NCI-H2081 treated with DMSO at 0.1 percent for 48 hours (cell line): Measurements from ENCODE around the gene OPRPN.

Source experiments
- DNase-seq: peaks from one replicate; lab custom pipeline; 2025; lab: John Stamatoyannopoulos, UW

Gene OPRPN

DNA sequence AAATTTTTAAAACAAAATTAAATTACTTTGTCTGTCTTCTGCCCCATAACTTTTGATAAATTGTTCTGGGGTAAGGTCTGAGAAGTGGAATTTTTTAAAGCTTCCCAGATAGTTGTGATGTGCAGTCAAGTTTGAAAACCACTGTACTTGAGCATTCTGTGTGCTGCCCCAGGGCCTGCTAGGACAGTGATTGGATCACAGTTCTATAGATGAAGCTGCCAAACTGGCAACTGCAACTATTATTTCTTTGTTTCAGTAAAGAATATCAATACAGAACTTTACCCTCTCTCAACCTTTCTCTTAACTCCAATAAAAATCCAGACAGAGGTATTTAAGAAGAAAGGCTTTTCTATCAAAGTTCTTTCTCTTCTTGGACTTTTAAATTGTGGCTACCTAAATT, at the start of gene OPRPN:
TSS of gene OPRPN (plus strand) at position 361 of the 400 bp plus-strand sequence. CDS start 1,346 bp downstream, outside the sequence.
- no peak for DNase-seq

DNA sequence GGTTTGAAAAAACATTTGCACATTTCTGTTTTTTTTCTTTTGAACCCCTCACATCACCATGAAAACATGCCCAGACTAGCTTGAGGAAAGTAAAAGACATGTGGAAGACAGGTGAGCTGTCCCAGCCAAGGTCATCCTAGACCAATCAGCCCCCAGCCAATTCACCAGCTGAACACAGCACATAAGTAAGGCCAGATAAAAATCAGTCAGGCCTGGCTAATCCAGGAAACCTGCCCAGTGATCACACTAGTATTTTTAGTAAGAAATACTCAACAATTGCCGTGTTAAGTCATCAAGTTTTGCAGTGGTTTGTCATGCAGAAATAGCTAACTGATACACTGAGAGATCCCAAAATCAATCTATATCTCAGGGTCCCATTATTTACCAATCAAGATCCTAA, 41.6 kb upstream of the OPRPN start:
- DNase-seq: no peak

DNA sequence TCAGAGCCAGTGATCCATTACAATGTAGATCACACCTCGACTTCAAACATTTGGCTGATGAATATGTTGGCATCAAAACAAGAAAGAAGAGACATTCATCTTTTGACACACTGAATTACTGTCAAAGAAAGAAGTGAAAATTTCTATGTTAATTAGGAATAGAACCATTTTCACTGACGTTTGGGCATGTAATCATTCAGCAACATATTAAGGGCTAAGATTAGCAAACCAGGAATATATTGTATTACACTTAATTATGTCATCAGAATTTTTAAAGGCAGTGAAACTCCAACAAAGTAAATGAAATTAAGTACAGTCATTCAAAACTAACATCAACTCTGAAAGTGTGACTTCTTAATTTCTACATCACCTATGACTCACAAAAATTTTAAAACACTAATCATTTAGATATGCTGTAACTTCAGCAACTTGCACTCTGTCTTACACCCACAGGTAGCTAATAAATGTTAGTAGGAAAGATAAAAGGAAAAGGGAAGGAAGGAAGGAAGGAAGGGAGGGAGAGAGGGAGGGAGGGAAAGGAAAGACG, 38.6 kb upstream of the OPRPN start:
- no peak for DNase-seq

DNA sequence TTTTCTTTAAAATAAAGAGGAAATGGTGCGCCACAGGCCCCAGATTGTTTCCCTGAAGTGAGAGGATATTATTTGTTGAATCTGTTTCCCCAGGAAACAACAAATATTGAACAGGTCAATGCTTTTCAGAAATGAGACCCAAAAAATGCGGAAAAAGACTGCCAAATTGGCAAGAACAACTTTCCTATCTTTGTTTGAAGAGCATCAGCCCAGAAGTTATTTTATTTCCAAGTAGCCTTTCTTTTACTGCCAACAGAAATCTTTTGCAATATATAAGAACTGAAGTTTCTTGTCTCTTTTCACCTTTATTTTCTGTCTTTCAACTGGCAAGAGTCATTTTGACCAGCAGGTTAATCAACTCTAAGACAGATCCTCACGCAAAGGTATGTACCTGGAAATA, 37.3 kb upstream of the OPRPN start, which contains the start of gene SMR3A:
TSS of gene SMR3A (plus strand) at position 301 of the 400 bp plus-strand sequence. CDS start 1,356 bp downstream, outside the sequence.
- no peak for DNase-seq

GRCh38 chr4:70364002-70364401, 33.7 kb upstream of the OPRPN start:
- no peak for DNase-seq

DNA sequence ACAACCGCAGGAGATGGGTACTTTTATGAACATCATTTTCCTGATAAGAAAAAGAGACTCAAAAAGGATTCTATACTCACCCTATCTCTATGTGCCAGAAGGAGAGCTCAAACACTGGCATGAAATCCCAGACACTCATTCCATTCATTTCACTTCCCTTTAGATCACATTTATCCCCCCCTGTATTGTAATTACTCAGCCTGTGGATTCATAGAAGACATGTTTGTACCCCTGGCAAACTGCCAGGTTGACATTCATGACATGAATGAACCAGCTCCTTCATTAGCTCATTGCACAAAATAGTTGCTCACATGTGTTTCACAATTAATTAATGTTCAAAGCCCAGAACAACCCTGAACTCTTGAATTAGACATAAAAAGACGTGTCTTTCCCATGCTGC, 32.3 kb upstream of the OPRPN start:
- DNase-seq: peak; percentile 0

DNA sequence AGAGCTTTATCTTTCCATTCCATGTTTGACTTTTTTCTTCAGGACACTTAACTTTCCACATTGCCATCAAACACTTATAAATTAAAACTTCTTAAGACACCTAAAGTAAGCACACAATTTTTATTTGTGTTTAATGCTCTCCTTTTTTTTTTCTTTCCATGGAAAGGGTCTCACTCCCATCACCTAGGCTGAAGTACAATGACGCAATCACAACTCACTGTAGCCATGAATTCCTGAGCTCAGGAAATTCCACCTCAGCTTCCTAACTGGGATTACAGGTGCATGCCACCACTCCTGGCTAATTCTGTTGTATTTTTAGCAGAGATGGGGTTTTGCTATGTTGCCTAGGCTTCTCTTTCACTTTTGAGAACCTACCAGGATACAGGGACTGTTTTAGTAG, 29.9 kb upstream of the OPRPN start:
- DNase-seq: no peak

- no peak for DNase-seq
These were observed 25.8 kb upstream of the OPRPN start for GRCh38 chr4:70371987-70372386.

GRCh38 chr4:70372760-70373159, 25.0 kb upstream of the OPRPN start:
- DNase-seq: no peak

- DNase-seq: no peak
These were observed 17.2 kb upstream of the OPRPN start for GRCh38 chr4:70380578-70380977.

DNA sequence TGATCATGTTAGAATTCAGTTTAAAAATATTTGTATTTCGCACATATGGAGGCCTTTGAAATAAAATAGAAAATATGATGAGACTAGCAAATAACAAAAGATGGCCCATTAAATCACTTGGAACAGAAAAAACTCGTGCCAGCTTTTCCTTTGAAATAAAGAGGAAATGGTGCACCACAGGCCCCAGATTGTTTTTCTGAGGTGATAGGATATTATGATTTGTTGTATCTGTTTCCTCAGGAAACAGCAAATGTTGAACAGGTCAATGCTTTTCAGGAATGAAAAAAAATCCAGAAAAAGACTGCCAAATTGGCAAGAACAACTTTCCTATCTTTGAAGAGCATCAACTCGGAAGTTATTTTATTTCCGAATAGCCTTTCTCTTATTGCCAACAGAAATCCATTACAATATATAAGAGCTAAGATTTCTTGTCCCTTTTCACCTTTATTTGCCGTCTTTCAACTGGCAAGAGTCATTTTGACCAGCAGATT, 15.0 kb upstream of the OPRPN start, which contains the start of gene SMR3B:
TSS of gene SMR3B (plus strand) at position 441 of the 491 bp plus-strand sequence. CDS start 1,380 bp downstream, outside the sequence.
- no peak for DNase-seq

GRCh38 chr4:70392057-70392776, 5.5 kb upstream of the OPRPN start:
- DNase-seq: no peak

DNA sequence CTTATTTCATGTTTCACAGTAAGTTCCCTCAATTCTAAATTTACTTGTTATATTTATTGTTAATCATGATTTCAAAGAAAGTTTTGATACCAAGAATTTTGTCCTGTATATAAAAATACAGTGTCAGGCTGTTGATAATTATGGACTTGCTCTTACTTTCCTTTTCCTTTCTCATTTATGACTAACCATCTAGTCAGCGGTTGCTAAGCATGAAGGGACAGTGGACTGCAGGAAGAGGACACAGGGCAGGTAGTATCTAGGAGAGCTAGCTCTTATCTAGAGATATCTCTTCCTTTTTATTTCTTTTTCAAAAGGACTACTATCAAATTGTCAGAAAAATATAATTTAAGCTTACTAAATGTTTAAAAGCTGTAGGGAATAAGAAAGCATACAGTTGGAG, 1.6 kb downstream of the OPRPN start:
- DNase-seq: no peak

- DNase-seq: no peak
These were observed 5.0 kb downstream of the OPRPN start for GRCh38 chr4:70402762-70403161.

- DNase-seq: no peak
These were observed 8.0 kb downstream of the OPRPN start for GRCh38 chr4:70405765-70406164.

GRCh38 chr4:70425306-70425705, 27.6 kb downstream of the OPRPN start:
- no peak for DNase-seq

DNA sequence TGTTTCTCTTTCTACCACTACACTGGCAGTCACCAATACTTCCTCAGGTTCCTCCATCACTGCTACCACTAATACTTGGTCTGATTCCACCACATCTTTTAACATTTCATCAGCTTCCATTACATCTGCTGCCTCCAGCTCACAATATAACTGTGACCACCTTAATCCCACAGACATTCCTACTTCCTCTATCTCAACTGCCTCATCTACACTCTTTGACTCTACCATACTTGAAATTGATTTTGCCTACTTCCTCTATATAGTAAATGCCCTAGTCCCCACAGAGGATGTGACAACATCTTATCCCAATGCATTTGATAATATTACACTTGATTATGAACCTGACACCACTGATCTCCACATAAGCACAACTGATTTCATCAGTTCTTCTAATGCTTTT, 29.0 kb downstream of the OPRPN start:
- DNase-seq: no peak

DNA sequence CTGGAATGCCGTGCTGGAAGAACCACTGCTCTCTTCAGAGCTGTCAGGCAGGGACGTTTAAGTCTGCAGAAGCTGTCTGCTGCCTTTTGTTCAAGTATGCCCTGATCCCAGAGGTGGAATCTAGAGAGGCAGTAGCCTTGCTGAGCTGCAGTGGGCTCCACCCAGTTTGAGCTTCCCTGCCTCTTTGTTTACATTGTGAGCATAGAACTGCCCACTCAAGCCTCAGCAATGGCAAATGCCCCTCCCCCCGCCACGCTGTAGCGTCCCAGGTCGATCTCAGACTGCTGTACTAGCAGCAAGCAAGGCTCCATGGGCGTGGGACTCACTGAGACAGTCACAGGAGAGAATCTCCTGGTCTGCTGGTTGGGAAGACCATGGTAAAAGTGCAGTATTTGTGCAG, 39.5 kb downstream of the OPRPN start:
- DNase-seq: no peak

DNA sequence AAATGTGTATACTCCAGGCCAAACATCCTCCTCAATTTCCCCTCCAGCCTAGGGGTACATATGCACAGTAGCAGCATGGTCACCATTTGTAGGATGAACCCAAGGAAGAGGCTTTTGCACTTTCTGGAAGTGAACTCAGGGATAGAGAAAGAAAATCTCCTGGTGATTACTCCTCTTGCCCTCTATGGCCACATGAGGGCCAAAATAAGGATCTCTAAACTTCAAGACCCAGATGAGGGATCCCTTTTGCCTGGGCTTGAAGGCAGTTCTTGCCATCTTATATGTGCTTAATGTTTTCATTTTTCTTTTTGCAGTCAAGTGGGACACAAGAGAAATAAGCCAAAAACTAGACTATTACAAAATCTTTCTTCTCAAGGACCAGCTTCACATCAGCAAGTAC, 44.7 kb downstream of the OPRPN start:
- no peak for DNase-seq

- DNase-seq: no peak
These were observed 45.6 kb downstream of the OPRPN start for GRCh38 chr4:70443329-70443728.

DNA sequence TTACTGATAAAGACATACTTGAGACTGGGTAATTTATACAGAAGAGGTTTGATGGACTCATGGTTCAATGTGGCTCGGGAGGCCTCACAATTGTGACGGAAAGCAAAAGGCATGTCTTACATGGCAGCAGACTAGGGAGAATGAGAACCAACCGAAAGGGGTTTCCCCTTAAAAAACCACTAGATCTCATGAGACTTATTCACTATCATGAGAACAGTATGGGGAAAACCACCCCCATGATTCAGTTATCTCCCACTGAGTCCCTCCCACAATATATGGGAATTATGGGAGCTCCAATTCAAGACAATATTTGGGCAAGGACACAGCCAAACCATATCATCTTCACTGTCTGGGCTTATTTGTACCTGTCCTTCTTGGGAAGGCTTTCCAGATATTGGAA, 51.5 kb downstream of the OPRPN start:
- DNase-seq: no peak

DNA sequence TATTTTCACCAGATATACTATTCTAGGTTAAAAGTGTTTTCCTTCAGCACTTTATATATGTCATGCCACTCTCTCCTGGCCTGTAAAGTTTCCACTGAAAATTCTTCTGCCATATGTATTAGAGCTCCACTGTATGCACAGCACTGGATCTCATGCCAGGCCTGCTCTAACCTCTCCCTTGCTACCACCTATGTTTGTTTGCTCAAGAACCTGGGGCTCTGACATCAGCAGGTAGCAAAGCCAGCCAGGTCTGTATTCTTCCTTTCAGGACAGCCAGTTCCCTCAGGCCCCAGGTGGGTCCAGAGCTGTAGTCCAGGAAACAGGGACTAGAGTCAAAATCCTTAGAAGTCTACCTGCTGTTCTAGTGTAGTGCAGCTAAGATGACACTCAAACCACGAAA, 55.2 kb downstream of the OPRPN start:
- DNase-seq: no peak
